GM18907 (cell line): ENCODE data around the gene CDC14C.

Source experiments
- ATAC-seq: cut with Tn5 transposase; IDR thresholded peaks from one replicate; pipeline ENCODE4 v1.9.1; 2021; ENCODE audit warnings: mild to moderate bottlenecking, moderate library complexity; ENCODE audit not compliant: unreplicated experiment

Gene CDC14C

GRCh38 chr7:48971173-48971572, 46.8 kb downstream of the CDC14C start:
- no peak for ATAC-seq

DNA sequence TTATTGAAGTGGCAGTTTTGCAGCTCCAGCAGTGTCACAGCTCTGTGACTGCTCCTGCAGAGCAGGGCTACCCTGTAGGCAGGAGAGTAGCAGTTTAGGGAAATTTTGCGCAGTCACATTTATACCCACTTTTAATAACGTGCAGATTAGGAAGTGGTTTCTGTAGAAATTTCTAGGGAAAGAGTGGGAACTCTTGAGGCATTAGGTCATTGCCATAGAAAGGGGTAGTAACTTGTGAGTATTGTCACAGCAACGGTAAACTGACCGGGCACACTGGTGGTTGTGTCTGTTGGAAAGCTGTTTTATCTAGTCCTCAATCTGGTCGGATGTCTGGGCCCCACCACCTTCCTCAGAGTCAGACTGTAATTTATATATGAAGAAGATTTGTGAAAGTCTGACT, 51.9 kb downstream of the CDC14C start:
- no peak for ATAC-seq

GRCh38 chr7:48976850-48977249, 52.5 kb downstream of the CDC14C start:
- ATAC-seq, result no peak
